Measurements from ENCODE around the gene HS3ST2. TPM values are rescaled to one million over a fixed set of nuclear protein-coding genes. Genes with fewer than 3 reads are reported as not detected.

Gene HS3ST2
- polyA plus RNA-seq, 2 of the 4 experiments (the other 2 are of a cell fraction), result not detected

DNA sequence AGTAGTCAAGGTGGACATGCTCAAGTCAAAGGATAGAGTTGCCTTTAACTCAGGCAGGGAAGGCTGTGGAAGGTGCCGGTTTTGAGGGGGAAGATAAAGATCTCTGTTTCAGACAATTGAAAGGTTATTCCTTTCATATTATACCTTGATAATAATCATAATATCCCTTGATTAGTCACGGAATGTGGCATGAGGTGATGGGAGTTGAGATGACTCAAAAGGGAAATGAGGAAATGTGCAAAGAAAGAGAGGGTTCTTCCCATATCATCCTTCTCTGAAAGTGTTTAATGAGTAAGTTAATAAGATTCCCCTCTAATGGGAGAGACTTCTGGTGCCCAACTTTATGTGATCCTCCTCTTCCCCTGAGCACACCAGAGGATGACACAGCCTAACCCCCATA, 43.1 kb upstream of the HS3ST2 start:
- ATAC-seq (no peak), FAIRE-seq (no peak), DNase-seq (ENCODE audit: low read depth in 1 of 2, low spot score in 1 of 2) (no peak)
- Histone ChIP-seq H3K4me3 (no peak overlapping the region), H3K4me2 (no peak overlapping the region), H3K27ac (no peak overlapping the region), H3K4me1 (no peaks in the 10 kb centered on the region), H3K9me3 (no peaks in the 10 kb centered on the region)
- ChIA-PET POLR2A (no interaction called here), CTCF (no interaction called here)
- WGBS (ENCODE audit: missing lambda C conversion rate), result 1% methylated on average over 2 of the region's 2 CpGs
- TF ChIP-seq ZC3H11A (IDR thresholded peaks at IDR 0.05), result no peak
- TF ChIP-seq TFCP2L1 (CRISPR knock-in tag; IDR thresholded peaks at IDR 0.05), result no peak
- TF ChIP-seq, protein P1, sequence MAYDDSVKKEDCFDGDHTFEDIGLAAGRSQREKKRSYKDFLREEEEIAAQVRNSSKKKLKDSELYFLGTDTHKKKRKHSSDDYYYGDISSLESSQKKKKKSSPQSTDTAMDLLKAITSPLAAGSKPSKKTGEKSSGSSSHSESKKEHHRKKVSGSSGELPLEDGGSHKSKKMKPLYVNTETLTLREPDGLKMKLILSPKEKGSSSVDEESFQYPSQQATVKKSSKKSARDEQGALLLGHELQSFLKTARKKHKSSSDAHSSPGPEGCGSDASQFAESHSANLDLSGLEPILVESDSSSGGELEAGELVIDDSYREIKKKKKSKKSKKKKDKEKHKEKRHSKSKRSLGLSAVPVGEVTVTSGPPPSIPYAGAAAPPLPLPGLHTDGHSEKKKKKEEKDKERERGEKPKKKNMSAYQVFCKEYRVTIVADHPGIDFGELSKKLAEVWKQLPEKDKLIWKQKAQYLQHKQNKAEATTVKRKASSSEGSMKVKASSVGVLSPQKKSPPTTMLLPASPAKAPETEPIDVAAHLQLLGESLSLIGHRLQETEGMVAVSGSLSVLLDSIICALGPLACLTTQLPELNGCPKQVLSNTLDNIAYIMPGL (CRISPR knock-in tag; IDR thresholded peaks at IDR 0.05; ENCODE audit: borderline replicate concordance), result no peak
- TF ChIP-seq KDM1A (IDR thresholded peaks at IDR 0.05; ENCODE audit: low read depth), result no peak
- TF ChIP-seq, protein P2, sequence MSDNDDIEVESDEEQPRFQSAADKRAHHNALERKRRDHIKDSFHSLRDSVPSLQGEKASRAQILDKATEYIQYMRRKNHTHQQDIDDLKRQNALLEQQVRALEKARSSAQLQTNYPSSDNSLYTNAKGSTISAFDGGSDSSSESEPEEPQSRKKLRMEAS (IDR thresholded peaks at IDR 0.05), result no peak
- no peak for TF ChIP-seq CBX8 (IDR thresholded peaks at IDR 0.05)
- TF ChIP-seq, protein P3, sequence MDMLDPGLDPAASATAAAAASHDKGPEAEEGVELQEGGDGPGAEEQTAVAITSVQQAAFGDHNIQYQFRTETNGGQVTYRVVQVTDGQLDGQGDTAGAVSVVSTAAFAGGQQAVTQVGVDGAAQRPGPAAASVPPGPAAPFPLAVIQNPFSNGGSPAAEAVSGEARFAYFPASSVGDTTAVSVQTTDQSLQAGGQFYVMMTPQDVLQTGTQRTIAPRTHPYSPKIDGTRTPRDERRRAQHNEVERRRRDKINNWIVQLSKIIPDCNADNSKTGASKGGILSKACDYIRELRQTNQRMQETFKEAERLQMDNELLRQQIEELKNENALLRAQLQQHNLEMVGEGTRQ (IDR thresholded peaks at IDR 0.05), result no peak
- TF ChIP-seq RAD21 (conservative IDR thresholded peaks at IDR 0.05 in 1 of 2, IDR thresholded peaks at IDR 0.05 in 1 of 2), result no peak
- TF ChIP-seq FOSL2 (IDR thresholded peaks at IDR 0.05), result no peak
- no peak for TF ChIP-seq FOSL2 (CRISPR knock-in tag; IDR thresholded peaks at IDR 0.05)
- TF ChIP-seq EHF (CRISPR knock-in tag; IDR thresholded peaks at IDR 0.05), result no peak
- TF ChIP-seq PHF8 (IDR thresholded peaks at IDR 0.05; ENCODE audit: borderline replicate concordance, low read depth), result no peak
- no peak for TF ChIP-seq EP300 (IDR thresholded peaks at IDR 0.05)
- TF ChIP-seq JUNB (IDR thresholded peaks at IDR 0.05), result no peak
- no peak for TF ChIP-seq ZNF302 (CRISPR knock-in tag; IDR thresholded peaks at IDR 0.05)
- TF ChIP-seq RARB (CRISPR knock-in tag; IDR thresholded peaks at IDR 0.05), result no peak
- no peak for TF ChIP-seq HOXB5 (CRISPR knock-in tag; IDR thresholded peaks at IDR 0.05)
- no peak for TF ChIP-seq BHLHE40 (IDR thresholded peaks at IDR 0.05; ENCODE audit: low read depth, low read length)
- no peak for TF ChIP-seq POLR2AphosphoS2 (conservative IDR thresholded peaks at IDR 0.05; ENCODE audit: low read length)
- no peak for TF ChIP-seq SREBF2 (IDR thresholded peaks at IDR 0.05)
- no peak for TF ChIP-seq MAZ (IDR thresholded peaks at IDR 0.05; ENCODE audit: borderline replicate concordance, low read depth, low read length)

DNA sequence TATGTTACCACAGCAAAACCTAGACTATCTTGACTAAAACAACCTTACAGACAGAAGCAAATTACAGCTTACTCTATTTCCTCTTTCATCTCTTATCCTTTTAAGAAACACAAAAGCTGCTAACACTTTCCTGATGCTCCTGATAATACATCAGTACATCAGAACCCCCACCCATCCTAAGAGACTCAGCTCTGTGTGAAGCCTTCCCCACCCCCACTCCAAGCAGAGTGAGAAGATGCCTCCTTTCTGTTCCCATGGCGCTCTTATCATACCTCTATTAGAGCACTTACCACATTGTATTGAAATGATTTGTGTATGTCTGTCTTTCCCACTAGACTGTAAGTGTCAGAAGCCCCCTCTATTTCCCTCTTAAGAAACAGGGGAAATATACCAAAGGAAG, 42.4 kb upstream of the HS3ST2 start:
- 0% methylated on average over 1 of the region's 1 CpG for WGBS (ENCODE audit: missing lambda C conversion rate)
- ChIA-PET CTCF (no interaction called here), POLR2A (no interaction called here)
- DNase-seq (ENCODE audit: low read depth in 1 of 2, low spot score in 1 of 2) (no peak), FAIRE-seq (no peak), ATAC-seq (no peak)
- H3K4me3 ChIP-seq, result no peak overlapping the region
- H3K27ac ChIP-seq, result no peak overlapping the region
- H3K9me3 ChIP-seq, result no peaks in the 10 kb centered on the region
- no peaks in the 10 kb centered on the region for H3K4me1 ChIP-seq
- H3K4me2 ChIP-seq, result no peak overlapping the region
- TF ChIP-seq, protein P3 (IDR thresholded peaks at IDR 0.05), result no peak
- TF ChIP-seq EHMT2 (IDR thresholded peaks at IDR 0.05; ENCODE audit: low read depth), result no peak
- no peak for TF ChIP-seq HDAC2 (IDR thresholded peaks at IDR 0.05)
- TF ChIP-seq, protein P1 (CRISPR knock-in tag; IDR thresholded peaks at IDR 0.05; ENCODE audit: borderline replicate concordance), result no peak
- TF ChIP-seq, protein P4, sequence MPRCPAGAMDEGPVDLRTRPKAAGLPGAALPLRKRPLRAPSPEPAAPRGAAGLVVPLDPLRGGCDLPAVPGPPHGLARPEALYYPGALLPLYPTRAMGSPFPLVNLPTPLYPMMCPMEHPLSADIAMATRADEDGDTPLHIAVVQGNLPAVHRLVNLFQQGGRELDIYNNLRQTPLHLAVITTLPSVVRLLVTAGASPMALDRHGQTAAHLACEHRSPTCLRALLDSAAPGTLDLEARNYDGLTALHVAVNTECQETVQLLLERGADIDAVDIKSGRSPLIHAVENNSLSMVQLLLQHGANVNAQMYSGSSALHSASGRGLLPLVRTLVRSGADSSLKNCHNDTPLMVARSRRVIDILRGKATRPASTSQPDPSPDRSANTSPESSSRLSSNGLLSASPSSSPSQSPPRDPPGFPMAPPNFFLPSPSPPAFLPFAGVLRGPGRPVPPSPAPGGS (IDR thresholded peaks at IDR 0.05), result no peak
- no peak for TF ChIP-seq HOXB13 (CRISPR knock-in tag; IDR thresholded peaks at IDR 0.05; ENCODE audit: low read depth)
- TF ChIP-seq NFE2L2 (conservative IDR thresholded peaks at IDR 0.05; ENCODE audit: low read length), result no peak
- no peak for TF ChIP-seq EHF (CRISPR knock-in tag; IDR thresholded peaks at IDR 0.05)
- no peak for TF ChIP-seq HEYL (CRISPR knock-in tag; IDR thresholded peaks at IDR 0.05)
- TF ChIP-seq ZFP36 (IDR thresholded peaks at IDR 0.05; ENCODE audit: borderline replicate concordance, partially characterized antibody), result no peak
- TF ChIP-seq NPAS2 (CRISPR knock-in tag; IDR thresholded peaks at IDR 0.05; ENCODE audit: borderline replicate concordance), result no peak
- no peak for TF ChIP-seq MAZ (IDR thresholded peaks at IDR 0.05; ENCODE audit: borderline replicate concordance, low read depth, low read length)
- TF ChIP-seq, protein P5, sequence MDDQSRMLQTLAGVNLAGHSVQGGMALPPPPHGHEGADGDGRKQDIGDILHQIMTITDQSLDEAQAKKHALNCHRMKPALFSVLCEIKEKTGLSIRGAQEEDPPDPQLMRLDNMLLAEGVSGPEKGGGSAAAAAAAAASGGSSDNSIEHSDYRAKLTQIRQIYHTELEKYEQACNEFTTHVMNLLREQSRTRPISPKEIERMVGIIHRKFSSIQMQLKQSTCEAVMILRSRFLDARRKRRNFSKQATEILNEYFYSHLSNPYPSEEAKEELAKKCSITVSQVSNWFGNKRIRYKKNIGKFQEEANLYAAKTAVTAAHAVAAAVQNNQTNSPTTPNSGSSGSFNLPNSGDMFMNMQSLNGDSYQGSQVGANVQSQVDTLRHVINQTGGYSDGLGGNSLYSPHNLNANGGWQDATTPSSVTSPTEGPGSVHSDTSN (IDR thresholded peaks at IDR 0.05), result no peak
- TF ChIP-seq CHD4 (IDR thresholded peaks at IDR 0.05; ENCODE audit: borderline replicate concordance), result no peak
- TF ChIP-seq RFX5 (IDR thresholded peaks at IDR 0.05), result no peak
- TF ChIP-seq NR3C1 (IDR thresholded peaks at IDR 0.05), result no peak
- no peak for TF ChIP-seq PHF8 (IDR thresholded peaks at IDR 0.05; ENCODE audit: borderline replicate concordance, low read depth)

Data from A549 (cell line).